H1 (cell line): Measurements from ENCODE around the gene CHD5. TPM values are rescaled to one million over a fixed set of nuclear protein-coding genes. Genes with fewer than 3 reads are reported as not detected.

Experiments used
- CTCF ChIA-PET: fragments of 300-600 bp; sonication (Branson Sonifier 250); formaldehyde crosslinking; loops from one replicate; lab custom pipeline; 2021; ENCODE audit not compliant: partially characterized antibody; lab: Charles Lee
- POLR2A ChIA-PET: fragments of 300-600 bp; sonication (Branson Sonifier 250); formaldehyde crosslinking; loops from one replicate; lab custom pipeline; 2021; ENCODE audit warnings: inconsistent platforms; ENCODE audit not compliant: partially characterized antibody; lab: Charles Lee
- DNase-seq, 2 experiments: peaks; one replicate each; pipeline versions ENCODE4 v3.0.0 to v3.0.0-alpha.2; 2010 to 2022; ENCODE audit warnings: low spot score in 2 of 2, low read depth in 1 of 2, mixed read lengths in 1 of 2
- FAIRE-seq: peaks from 2 replicates; lab custom pipeline; 2011; peaks lifted over from hg19 to GRCh38; lab: Jason Lieb, UNC
- H2AFZ ChIP-seq: 2 replicates; pipeline ENCODE4 v1.8.1; 2012; ENCODE audit warnings: low read length, inconsistent platforms
- H2AK5ac ChIP-seq: 2 replicates; pipeline ENCODE4 v1.6.1; 2013; ENCODE audit warnings: low read depth, low read length
- H2BK120ac ChIP-seq: replicated peaks from 2 replicates; pipeline ENCODE3; 2013; ENCODE audit warnings: low read depth, low read length, inconsistent platforms
- H2BK12ac ChIP-seq: 2 replicates; pipeline ENCODE4 v1.6.1; 2013; ENCODE audit warnings: low read depth, low read length
- H2BK15ac ChIP-seq: 2 replicates; pipeline ENCODE4 v1.6.1; 2013; ENCODE audit warnings: low read length
- H2BK20ac ChIP-seq: 2 replicates; pipeline ENCODE4 v1.6.1; 2013; ENCODE audit warnings: low read length
- H2BK5ac ChIP-seq: 2 replicates; pipeline ENCODE4 v1.6.1; 2013; ENCODE audit warnings: low read depth, low read length
- H3K14ac ChIP-seq: 2 replicates; pipeline ENCODE4 v1.6.1; 2013; ENCODE audit warnings: inconsistent platforms; ENCODE audit not compliant: insufficient read length
- H3K18ac ChIP-seq: 2 replicates; pipeline ENCODE4 v1.6.1; 2013; ENCODE audit warnings: low read length; ENCODE audit errors: extremely low read depth
- H3K23ac ChIP-seq: 2 replicates; pipeline ENCODE4 v1.6.1; 2013; ENCODE audit warnings: inconsistent platforms; ENCODE audit not compliant: insufficient read length
- H3K23me2 ChIP-seq: 2 replicates; pipeline ENCODE4 v1.6.1; 2013; ENCODE audit warnings: low read depth, low read length
- H3K27ac ChIP-seq: 2 replicates; pipeline ENCODE4 v1.6.1; 2011; ENCODE audit warnings: low read depth, low read length, inconsistent platforms
- H3K27me3 ChIP-seq, 4 experiments: replicated peaks in 1 of 4; 1 replicate in 1 of 4; 2 replicates in 3 of 4; pipeline versions ENCODE4 v1.6.1 to v1.8.1; 2011 to 2013; ENCODE audit warnings: low read length in 3 of 4, mild to moderate bottlenecking in 3 of 4, inconsistent platforms in 2 of 4, mixed read lengths in 2 of 4, moderate library complexity in 1 of 4; ENCODE audit not compliant: control insufficient read depth in 3 of 4, insufficient read depth in 3 of 4; ENCODE audit errors: extremely low read depth in 1 of 4
- H3K36me3 ChIP-seq, 4 experiments: 2 replicates each; pipeline versions ENCODE4 v1.6.1 to v1.8.1; 2011 to 2013; ENCODE audit warnings: mild to moderate bottlenecking in 4 of 4, low read length in 3 of 4, moderate library complexity in 2 of 4, control low read depth in 1 of 4, inconsistent platforms in 1 of 4; ENCODE audit not compliant: insufficient read depth in 4 of 4, control insufficient read depth in 2 of 4
- H3K4ac ChIP-seq: replicated peaks from 2 replicates; pipeline ENCODE3; 2013; ENCODE audit warnings: low read length, low read depth, mixed read lengths, inconsistent platforms; ENCODE audit not compliant: insufficient read length
- H3K4me1 ChIP-seq, 4 experiments: replicated peaks in 1 of 4; 1 replicate in 1 of 4; 2 replicates in 3 of 4; pipeline versions ENCODE4 v1.6.1 to v1.8.1; 2011 to 2013; ENCODE audit warnings: low read length in 3 of 4, inconsistent platforms in 2 of 4, mixed read lengths in 1 of 4; ENCODE audit not compliant: insufficient read depth in 4 of 4, control insufficient read depth in 3 of 4
- H3K4me2 ChIP-seq, 2 experiments: 2 replicates each; pipeline versions ENCODE4 v1.6.1 to v1.8.1; 2011 to 2013; ENCODE audit warnings: low read depth in 2 of 2, low read length in 2 of 2, control low read depth in 1 of 2, inconsistent platforms in 1 of 2, mild to moderate bottlenecking in 1 of 2; ENCODE audit not compliant: insufficient read depth in 1 of 2
- H3K4me3 ChIP-seq, 4 experiments: fragments of 200-600, 300-600 bp in 1 of 4; sonication (generic), shearing (Covaris generic), sonication (Bioruptor Twin) in 1 of 4; 2 replicates each; pipeline versions ENCODE4 v1.5.1 to v1.8.1; 2011 to 2016; ENCODE audit warnings: low read length in 4 of 4, low read depth in 3 of 4, control low read depth in 2 of 4, inconsistent platforms in 2 of 4, mild to moderate bottlenecking in 2 of 4, mixed read lengths in 1 of 4, moderate library complexity in 1 of 4; ENCODE audit not compliant: insufficient read depth in 2 of 4; ENCODE audit errors: extremely low read depth in 1 of 4
- H3K56ac ChIP-seq: replicated peaks from 2 replicates; pipeline ENCODE3; 2013; ENCODE audit warnings: low read depth, mild to moderate bottlenecking, mixed read lengths, low read length, inconsistent platforms; ENCODE audit not compliant: insufficient read length
- H3K79me1 ChIP-seq: 2 replicates; pipeline ENCODE4 v1.6.1; 2013; ENCODE audit warnings: low read depth, low read length, control low read depth
- H3K79me2 ChIP-seq, 2 experiments: 2 replicates each; pipeline versions ENCODE4 v1.6.1 to v1.8.1; 2012 to 2013; ENCODE audit warnings: low read length in 2 of 2, mild to moderate bottlenecking in 2 of 2, inconsistent platforms in 1 of 2; ENCODE audit not compliant: insufficient read depth in 2 of 2, control insufficient read depth in 1 of 2
- H3K9ac ChIP-seq, 4 experiments: replicated peaks in 1 of 4; 1 replicate in 1 of 4; 2 replicates in 3 of 4; pipeline versions ENCODE4 v1.6.1 to v1.8.1; 2011 to 2013; ENCODE audit warnings: low read depth in 3 of 4, low read length in 3 of 4, control low read depth in 2 of 4, mild to moderate bottlenecking in 2 of 4, moderate library complexity in 2 of 4, inconsistent platforms in 1 of 4; ENCODE audit errors: extremely low read depth in 1 of 4
- H3K9me3 ChIP-seq, 2 experiments: 2 replicates each; pipeline versions ENCODE4 v1.6.1 to v1.8.1; 2012 to 2013; ENCODE audit warnings: mild to moderate bottlenecking in 2 of 2, moderate library complexity in 2 of 2, control low read depth in 1 of 2, inconsistent platforms in 1 of 2, low read depth in 1 of 2, low read length in 1 of 2, mixed read lengths in 1 of 2; ENCODE audit not compliant: insufficient read depth in 2 of 2
- H4K20me1 ChIP-seq, 2 experiments: replicated peaks in 1 of 2; 2 replicates each; pipeline versions ENCODE3 to v1.8.1; 2011 to 2013; ENCODE audit warnings: inconsistent platforms in 2 of 2, low read length in 2 of 2, mild to moderate bottlenecking in 1 of 2; ENCODE audit not compliant: insufficient read depth in 2 of 2, control insufficient read depth in 1 of 2
- H4K5ac ChIP-seq: 2 replicates; pipeline ENCODE4 v1.6.1; 2013; ENCODE audit warnings: low read length, low read depth, mixed read lengths, inconsistent platforms; ENCODE audit not compliant: insufficient read length
- H4K8ac ChIP-seq: 2 replicates; pipeline ENCODE4 v1.8.0; 2013; ENCODE audit warnings: mild to moderate bottlenecking, moderate library complexity, low read length, inconsistent platforms; ENCODE audit not compliant: insufficient read depth; ENCODE audit errors: extremely low read depth
- H4K91ac ChIP-seq: replicated peaks from 2 replicates; pipeline ENCODE3; 2013; ENCODE audit warnings: low read length, mixed read lengths, inconsistent platforms; ENCODE audit not compliant: insufficient read length
- EGR1 ChIP-seq: IDR thresholded peaks from 2 replicates; pipeline ENCODE4 v1.6.1; 2011; ENCODE audit warnings: low read depth, low read length, borderline replicate concordance
- EP300 ChIP-seq, 2 experiments: IDR thresholded peaks; 1 replicate in 1 of 2; 2 replicates in 1 of 2; pipeline ENCODE4 v1.6.1; 2011 to 2012; ENCODE audit warnings: low read depth in 2 of 2, low read length in 2 of 2, mild to moderate bottlenecking in 2 of 2, borderline replicate concordance in 1 of 2, inconsistent platforms in 1 of 2, moderate library complexity in 1 of 2
- KDM5A ChIP-seq: fragments of 200-600 bp; IDR thresholded peaks from 2 replicates; pipeline ENCODE4 v1.7.1; 2012; ENCODE audit warnings: mild to moderate bottlenecking, low read length, inconsistent platforms, mixed read lengths
- WGBS, 2 experiments: shearing (Covaris generic) in 1 of 2; methylation state at CpG; one replicate each; pipeline versions ENCODE4 v1.1.6 to v1.1.7; 2013 to 2015; ENCODE audit warnings: low lambda C conversion rate in 2 of 2, mixed read lengths in 2 of 2, inconsistent platforms in 1 of 2, low coverage in 1 of 2, missing lambda C conversion rate in 1 of 2; ENCODE audit not compliant: insufficient replicate concordance in 2 of 2, insufficient coverage in 1 of 2, insufficient read length in 1 of 2; ENCODE audit errors: extremely low coverage in 1 of 2, missing lambda C conversion rate in 1 of 2; 5-methylcytosine and 5-hydroxymethylcytosine counted together
- polyA plus RNA-seq, 7 experiments: library from polyadenylated mRNA; depleted of rRNA in 3 of 7; stranded (reverse) in 5 of 7; unstranded in 2 of 7; fragments of >200 nt in 5 of 7; fragments of 200-250 nt in 2 of 7; gene quantifications; 1 replicate in 5 of 7; 2 replicates in 1 of 7; 4 replicates in 1 of 7; pipeline versions ENCODE4 v1.2.1 to v1.2.3, GENCODE V29; 2011 to 2013; ENCODE audit warnings: missing spikeins in 2 of 7, mixed read lengths in 2 of 7
- total RNA-seq: library from RNA; stranded (reverse); fragmentation: NEBNext Ultra II Directional; extraction: Animal tissue kit (Norgen Biotek cat#: 25700); gene quantifications from 2 replicates; pipeline ENCODE4 v1.2.1, GENCODE V29; 2021

CHD5 gene
- total and polyA plus RNA-seq, 2 of the 8 experiments (the other 6 are each of a cell fraction or from before 2014, with no cell fraction given): 0.42 to 1.8 TPM

DNA sequence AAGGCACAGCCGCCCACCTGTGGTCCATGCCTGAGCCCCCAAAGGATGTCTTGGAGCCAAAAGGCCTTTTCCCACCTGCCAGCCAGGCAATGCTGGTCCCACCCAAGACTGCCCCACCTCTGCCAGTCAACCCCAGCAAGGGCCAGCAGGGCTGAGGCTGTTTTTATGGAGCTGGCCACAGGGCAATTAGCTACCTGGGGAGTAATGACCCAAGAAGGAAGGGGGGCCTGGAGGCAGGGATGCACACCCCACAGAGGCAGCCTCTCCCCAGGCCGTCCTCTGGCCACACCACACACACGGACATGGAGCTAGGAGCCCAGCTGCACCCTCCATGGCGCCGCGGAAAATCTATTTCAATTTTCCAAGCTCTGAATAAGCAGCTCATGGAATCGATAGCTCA lies 27.2 kb downstream of the CHD5 start:
- H3K14ac ChIP-seq: no peak overlapping the region
- no peak overlapping the region for H3K18ac ChIP-seq
- no peak for DNase-seq
- H3K4ac ChIP-seq: no peak overlapping the region
- H2BK15ac ChIP-seq: no peak overlapping the region
- H2BK5ac ChIP-seq: no peak overlapping the region
- WGBS, 2 experiments: 79% methylated on average over 7 of the region's 7 CpGs; no CpG with 5 or more reads in 1 of the 2 experiments
- H4K5ac ChIP-seq: no peak overlapping the region
- H3K79me2 ChIP-seq: no peaks in the 10 kb centered on the region
- no peak overlapping the region for H3K4me2 ChIP-seq
- H3K9me3 ChIP-seq: no peaks in the 10 kb centered on the region
- peaks cover 4 to 17% (median 16%) of the 10 kb centered on the region in 4 experiments for H3K27me3 ChIP-seq
- no peak overlapping the region for H2BK120ac ChIP-seq
- no peak for FAIRE-seq
- no peak overlapping the region for H2AFZ ChIP-seq
- TF ChIP-seq EP300 (IDR thresholded peaks at IDR 0.05; ENCODE audit: borderline replicate concordance in 1 of 2, low read depth in 2 of 2, low read length in 2 of 2) (no peak), KDM5A (no peak), EGR1 (no peak)
- H2BK20ac ChIP-seq: no peak overlapping the region
- peaks cover 11% of the 10 kb centered on the region for H3K23me2 ChIP-seq
- peaks cover 0 to 10% of the 10 kb centered on the region in 2 experiments for H4K20me1 ChIP-seq
- ChIA-PET POLR2A (interaction anchor here (0.8 kb wide), 1 partner anchor 46 kb away, joined by 3 read pairs; no protein-coding TSS in a partner anchor), CTCF (interaction anchor here (0.8 to 3.0 kb wide), 10 partner anchors 8 to 118 kb away, joined by 3 to 12 read pairs (median 4); no protein-coding TSS in a partner anchor)
- no peak overlapping the region for H3K23ac ChIP-seq
- no peak overlapping the region for H2BK12ac ChIP-seq
- no peak overlapping the region for H3K27ac ChIP-seq
- no peak overlapping the region; the same call in 1 of the 2 replicates for H4K8ac ChIP-seq
- no peak overlapping the region for H2AK5ac ChIP-seq
- H3K79me1 ChIP-seq: no peaks in the 10 kb centered on the region
- H4K91ac ChIP-seq: no peak overlapping the region
- no peak overlapping the region for H3K9ac ChIP-seq
- H3K4me3 ChIP-seq: no peak overlapping the region
- H3K56ac ChIP-seq: no peak overlapping the region
- peaks cover 0 to 15% (median 4%) of the 10 kb centered on the region in 4 experiments; a peak in 4 of 7 replicates for H3K4me1 ChIP-seq
- no peaks in the 10 kb centered on the region for H3K36me3 ChIP-seq
